Upper lobe of left lung (tissue), 6 donors: ENCODE measurements around the gene INO80E. TPM values are rescaled to one million over a fixed set of nuclear protein-coding genes. Genes with fewer than 3 reads are reported as not detected.

Experiments
- ATAC-seq, 2 donors: fragments of 200-7000 bp; cut with Tn5 transposase; one replicate each; pipeline ENCODE4 v1.9.1; 2022; ENCODE audit warnings: mild to moderate bottlenecking in 2 of 2, moderate library complexity in 2 of 2; ENCODE audit not compliant: low FRiP score in 2 of 2
- DNase-seq, 2 donors: peaks; one replicate each; pipeline ENCODE4 v3.0.0-alpha.2; 2019 to 2020
- H3K27ac ChIP-seq, 4 donors: fragments of 200-600 bp; sonication (generic); one replicate each; pipeline ENCODE4 v1.5.1; 2016 to 2019
- H3K27me3 ChIP-seq, 4 donors: fragments of 200-600 bp; sonication (generic); one replicate each; pipeline ENCODE4 v1.5.1; 2017 to 2019
- H3K36me3 ChIP-seq, 4 donors: fragments of 200-600 bp; sonication (generic); one replicate each; pipeline ENCODE4 v1.5.1; 2016 to 2019
- H3K4me1 ChIP-seq, 4 donors: fragments of 200-600 bp; sonication (generic); one replicate each; pipeline ENCODE4 v1.5.1; 2018 to 2019
- H3K4me3 ChIP-seq, 4 donors: fragments of 200-600 bp; sonication (generic); one replicate each; pipeline ENCODE4 v1.5.1; 2017 to 2019; ENCODE audit warnings: mild to moderate bottlenecking in 2 of 4, moderate library complexity in 1 of 4
- H3K9me3 ChIP-seq, 4 donors: fragments of 200-600 bp; sonication (generic); one replicate each; pipeline ENCODE4 v1.5.1; 2018 to 2019
- EP300 ChIP-seq, 4 donors: sonication (generic); formaldehyde crosslinking; IDR thresholded peaks; one replicate each; pipeline ENCODE4 v1.5.1; 2017; ENCODE audit warnings: antibody characterized with exemption in 4 of 4, control low read depth in 2 of 4
- POLR2A ChIP-seq, 4 donors: fragments of 450-650 bp; IDR thresholded peaks; one replicate each; pipeline ENCODE4 v1.5.1; 2016 to 2017; ENCODE audit warnings: antibody characterized with exemption in 4 of 4, mild to moderate bottlenecking in 2 of 4
- POLR2AphosphoS5 ChIP-seq, 2 donors: sonication (generic); formaldehyde crosslinking; IDR thresholded peaks; one replicate each; pipeline ENCODE4 v1.5.1; 2017; ENCODE audit warnings: antibody characterized with exemption in 2 of 2
- WGBS, 2 donors: methylation state at CpG; one replicate each; pipeline ENCODE4 v1.1.5; 2017 to 2018; 5-methylcytosine and 5-hydroxymethylcytosine counted together
- total RNA-seq, 6 donors: library from RNA; depleted of rRNA in 4 of 6; stranded (reverse); fragments of >200 nt in 4 of 6; gene quantifications; one replicate each; pipeline versions ENCODE4 v1.1.0 to v1.2.1, GENCODE V29; 2016 to 2021
- TF ChIP-seq, protein P1 (sequence below), 6 experiments: fragments of 450-650 bp in 4 of 6; fragments of 200-600 bp in 2 of 6; sonication (generic) in 2 of 6; IDR thresholded peaks; one replicate each; pipeline ENCODE4 v1.5.1; 2016 to 2019; ENCODE audit warnings: antibody characterized with exemption in 6 of 6
- donor health status: DM: no; HTN: no; CAD: no; lungs with moderate emphysema.
- donor health status: DM: no; HTN: yes; CAD: no; lungs with severe emphysema.

Gene INO80E
- total RNA-seq, 6 donors from 2014 or later, result 29.5 to 82.8 (median 55.7) TPM

- TF ChIP-seq EP300 (IDR thresholded peaks at IDR 0.05) (no peak), POLR2A (IDR thresholded peaks at IDR 0.05) (no peak), POLR2AphosphoS5 (IDR thresholded peaks at IDR 0.05) (no peak)
- TF ChIP-seq, protein P1, sequence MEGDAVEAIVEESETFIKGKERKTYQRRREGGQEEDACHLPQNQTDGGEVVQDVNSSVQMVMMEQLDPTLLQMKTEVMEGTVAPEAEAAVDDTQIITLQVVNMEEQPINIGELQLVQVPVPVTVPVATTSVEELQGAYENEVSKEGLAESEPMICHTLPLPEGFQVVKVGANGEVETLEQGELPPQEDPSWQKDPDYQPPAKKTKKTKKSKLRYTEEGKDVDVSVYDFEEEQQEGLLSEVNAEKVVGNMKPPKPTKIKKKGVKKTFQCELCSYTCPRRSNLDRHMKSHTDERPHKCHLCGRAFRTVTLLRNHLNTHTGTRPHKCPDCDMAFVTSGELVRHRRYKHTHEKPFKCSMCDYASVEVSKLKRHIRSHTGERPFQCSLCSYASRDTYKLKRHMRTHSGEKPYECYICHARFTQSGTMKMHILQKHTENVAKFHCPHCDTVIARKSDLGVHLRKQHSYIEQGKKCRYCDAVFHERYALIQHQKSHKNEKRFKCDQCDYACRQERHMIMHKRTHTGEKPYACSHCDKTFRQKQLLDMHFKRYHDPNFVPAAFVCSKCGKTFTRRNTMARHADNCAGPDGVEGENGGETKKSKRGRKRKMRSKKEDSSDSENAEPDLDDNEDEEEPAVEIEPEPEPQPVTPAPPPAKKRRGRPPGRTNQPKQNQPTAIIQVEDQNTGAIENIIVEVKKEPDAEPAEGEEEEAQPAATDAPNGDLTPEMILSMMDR (IDR thresholded peaks at IDR 0.05), result no peak
- H3K4me1 ChIP-seq, result peaks cover 8 to 29% (median 18%) of the 10 kb centered on the region in 4 donors
- 89 to 92% methylated on average over 24 to 33 of the region's 33 CpGs for WGBS, 2 donors
- ATAC-seq (no peak), DNase-seq (peak in 1 of 2 donors; percentile 69)
- no peaks in the 10 kb centered on the region for H3K27me3 ChIP-seq
- no peak overlapping the region for H3K27ac ChIP-seq
- H3K9me3 ChIP-seq, result no peaks in the 10 kb centered on the region
- H3K4me3 ChIP-seq, result no peak overlapping the region
- peaks cover 0 to 46% (median 14%) of the 10 kb centered on the region in 4 donors for H3K36me3 ChIP-seq
Observed at GRCh38 chr16:30000735-30001631, 4.9 kb downstream of the INO80E start.

DNA sequence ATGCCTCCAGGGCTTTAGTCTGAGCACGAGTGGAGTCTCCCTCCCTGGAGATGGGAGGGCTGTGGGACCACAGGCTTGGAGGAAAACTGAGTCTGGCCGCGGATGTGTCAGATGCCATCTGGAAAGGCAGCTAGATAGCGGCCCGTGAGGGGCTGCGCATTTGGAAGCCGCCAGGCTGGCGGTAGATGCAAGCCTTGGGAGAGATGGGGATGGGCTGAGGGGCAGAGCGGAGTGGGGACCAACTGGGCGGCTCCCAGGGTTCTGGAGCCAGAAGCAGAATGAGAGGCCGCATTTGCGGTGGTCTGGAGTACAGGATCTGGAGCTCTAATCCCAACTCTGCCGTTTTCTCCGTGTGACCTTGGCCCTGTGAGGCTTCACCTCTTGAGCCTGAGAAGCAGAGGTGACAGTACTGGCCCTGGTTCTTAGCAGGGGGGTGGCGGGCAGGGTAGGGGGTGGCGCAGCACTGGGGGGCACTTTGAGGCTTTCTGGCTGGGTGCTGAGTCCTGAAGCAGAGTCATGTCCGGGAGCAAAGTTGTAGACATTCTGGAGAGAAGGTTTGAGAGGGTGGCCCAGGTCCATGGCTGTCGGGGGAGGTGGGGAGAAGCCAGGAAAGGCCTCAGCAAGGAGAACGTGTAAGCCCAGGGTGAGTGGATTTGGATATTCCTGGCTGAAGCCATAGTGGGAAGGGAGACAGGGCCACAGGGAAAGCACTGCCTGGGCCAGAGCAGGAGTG lies 6.7 kb downstream of the INO80E start:
- ATAC-seq, result no peak
- Histone ChIP-seq H3K4me1 (peaks cover 0 to 17% (median 11%) of the 10 kb centered on the region in 4 donors), H3K27ac (no peak overlapping the region), H3K27me3 (no peaks in the 10 kb centered on the region), H3K4me3 (no peak overlapping the region), H3K9me3 (no peaks in the 10 kb centered on the region), H3K36me3 (peaks cover 0 to 46% (median 14%) of the 10 kb centered on the region in 4 donors)
- 82 to 91% methylated on average over 17 to 19 of the region's 19 CpGs for WGBS, 2 donors
- TF ChIP-seq POLR2AphosphoS5 (IDR thresholded peaks at IDR 0.05), result no peak
- TF ChIP-seq, protein P1 (IDR thresholded peaks at IDR 0.05), result no peak
- TF ChIP-seq EP300 (IDR thresholded peaks at IDR 0.05), result no peak
- TF ChIP-seq POLR2A (IDR thresholded peaks at IDR 0.05), result no peak
- no peak for DNase-seq

DNA sequence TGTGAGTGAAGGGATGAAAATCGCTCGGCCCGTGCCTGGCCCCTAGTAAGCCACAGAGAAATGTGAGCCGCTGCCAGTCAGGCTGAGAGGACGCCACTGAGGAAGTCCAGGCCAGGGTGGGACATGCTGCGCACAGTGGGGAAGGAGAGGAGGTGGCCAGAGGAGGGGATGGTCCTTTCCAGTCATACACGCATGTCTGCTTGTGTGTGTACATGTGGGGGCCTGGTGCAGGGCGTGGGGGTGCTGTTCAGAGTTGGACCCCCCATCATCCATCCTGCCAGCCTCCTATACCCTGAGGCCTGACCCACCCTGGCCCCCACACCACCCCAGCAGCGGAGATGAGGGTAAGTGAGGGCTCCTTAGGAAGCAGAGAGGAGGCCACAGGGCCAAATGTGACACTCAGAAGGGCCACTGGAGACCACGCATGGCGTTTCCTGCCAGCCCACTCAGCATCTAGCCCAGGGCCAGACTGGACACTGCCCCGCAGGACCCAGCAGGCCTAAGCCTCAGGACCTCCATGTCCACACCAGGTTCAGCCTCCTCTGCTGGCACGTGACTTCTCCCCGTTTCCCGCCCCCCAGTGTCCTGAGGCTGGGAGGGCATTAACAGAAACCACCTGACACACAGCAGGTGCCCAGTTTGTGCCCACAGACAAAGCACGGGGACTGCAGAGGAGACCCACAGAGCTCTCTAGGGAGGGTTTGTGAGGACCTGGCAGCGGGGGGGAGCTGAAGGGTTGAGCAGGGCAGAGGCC lies 7.8 kb downstream of the INO80E start:
- no peaks in the 10 kb centered on the region for H3K27me3 ChIP-seq
- peaks cover 0 to 17% (median 11%) of the 10 kb centered on the region in 4 donors for H3K4me1 ChIP-seq
- no peak overlapping the region for H3K4me3 ChIP-seq
- H3K9me3 ChIP-seq, result no peaks in the 10 kb centered on the region
- H3K36me3 ChIP-seq, result peaks cover 0 to 41% (median 14%) of the 10 kb centered on the region in 4 donors
- no peak for ATAC-seq
- WGBS, 2 donors, result 86 to 89% methylated on average over 12 to 15 of the region's 17 CpGs
- no peak for DNase-seq
- H3K27ac ChIP-seq, result peak overlapping the region in 2 of 4 donors; percentile 1 to 19
- TF ChIP-seq, protein P1 (IDR thresholded peaks at IDR 0.05), result no peak
- no peak for TF ChIP-seq POLR2AphosphoS5 (IDR thresholded peaks at IDR 0.05)
- TF ChIP-seq POLR2A (IDR thresholded peaks at IDR 0.05), result no peak
- TF ChIP-seq EP300 (IDR thresholded peaks at IDR 0.05), result no peak

DNA sequence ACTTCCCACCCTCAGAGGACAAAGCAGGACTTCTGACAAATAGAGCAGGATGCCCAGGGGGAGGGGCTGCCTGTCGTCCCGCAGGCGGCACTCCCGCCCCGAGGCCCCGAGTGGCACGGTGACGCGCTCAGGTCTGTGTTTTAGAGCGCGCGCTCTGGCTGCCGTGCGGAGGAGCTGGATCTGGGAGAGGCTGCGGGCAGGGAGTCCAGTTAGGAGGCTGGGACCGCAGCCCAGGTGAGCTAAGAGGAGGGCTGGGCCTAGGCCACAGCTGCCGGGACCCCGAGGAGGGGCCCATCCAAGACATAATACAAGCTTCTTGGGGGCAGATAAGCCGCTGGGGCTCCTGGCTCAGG lies 8.4 kb downstream of the INO80E start:
- no peak for TF ChIP-seq EP300 (IDR thresholded peaks at IDR 0.05)
- TF ChIP-seq POLR2AphosphoS5 (IDR thresholded peaks at IDR 0.05), result no peak
- peak in 1 of 4 donors; percentile 13 for TF ChIP-seq POLR2A (IDR thresholded peaks at IDR 0.05)
- peak in 1 of 2 donors; percentile 1 for ATAC-seq
- peaks cover 0 to 17% (median 11%) of the 10 kb centered on the region in 4 donors for H3K4me1 ChIP-seq
- peaks cover 0 to 36% (median 14%) of the 10 kb centered on the region in 4 donors for H3K36me3 ChIP-seq
- WGBS, 2 donors, result 76% methylated on average over 19 of the region's 19 CpGs; no CpG with 5 or more reads in 1 of the 2 donors
- H3K27ac ChIP-seq, result peak overlapping the region in 3 of 4 donors; percentile 1 to 58 (median 19)
- H3K4me3 ChIP-seq, result peak overlapping the region in 2 of 4 donors; percentile 2 to 14
- DNase-seq, result peak; percentile 58 to 86
- no peaks in the 10 kb centered on the region for H3K9me3 ChIP-seq
- H3K27me3 ChIP-seq, result peaks cover 0 to under 1% (median 0%) of the 10 kb centered on the region in 4 donors
